ENCODE results near the gene PRKCB. TPM values are rescaled to one million over a fixed set of nuclear protein-coding genes. Genes with fewer than 3 reads are reported as not detected.

Gene PRKCB
- polyA plus RNA-seq, 1 donor from 2014 or later = 27.6 TPM

DNA sequence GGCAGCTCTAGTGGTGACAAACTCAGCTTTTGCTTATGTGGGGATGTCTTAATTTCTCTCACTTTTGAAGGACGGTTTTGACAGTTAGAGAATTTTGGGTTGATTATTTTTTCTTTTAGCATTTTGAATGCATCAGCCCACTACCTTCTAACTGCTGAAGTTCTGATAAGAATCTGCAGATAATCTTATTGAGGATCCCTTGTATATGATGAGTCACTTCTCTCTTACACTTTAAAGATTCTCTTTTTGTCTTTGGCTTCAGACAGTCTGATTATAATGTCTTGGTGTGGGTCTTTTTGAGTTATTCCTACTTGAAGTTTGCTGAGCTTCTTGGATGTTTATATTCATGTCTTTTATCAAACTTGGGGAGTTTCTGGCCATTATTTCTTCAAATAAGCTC, 5.5 kb upstream of the PRKCB start:
- H3K9ac ChIP-seq (ENCODE audit: low read length) = no peak overlapping the region
- H4K20me1 ChIP-seq (ENCODE audit: insufficient read depth) = no peaks in the 10 kb centered on the region
- H3K79me2 ChIP-seq (replicated peaks; ENCODE audit: insufficient read depth, low read length) = no peaks in the 10 kb centered on the region
- H3K27ac ChIP-seq (ENCODE audit: low read length) = no peak overlapping the region
- no peaks in the 10 kb centered on the region for H3K27me3 ChIP-seq (ENCODE audit: insufficient read depth, low read depth, low read length)
- TF ChIP-seq, protein P1, sequence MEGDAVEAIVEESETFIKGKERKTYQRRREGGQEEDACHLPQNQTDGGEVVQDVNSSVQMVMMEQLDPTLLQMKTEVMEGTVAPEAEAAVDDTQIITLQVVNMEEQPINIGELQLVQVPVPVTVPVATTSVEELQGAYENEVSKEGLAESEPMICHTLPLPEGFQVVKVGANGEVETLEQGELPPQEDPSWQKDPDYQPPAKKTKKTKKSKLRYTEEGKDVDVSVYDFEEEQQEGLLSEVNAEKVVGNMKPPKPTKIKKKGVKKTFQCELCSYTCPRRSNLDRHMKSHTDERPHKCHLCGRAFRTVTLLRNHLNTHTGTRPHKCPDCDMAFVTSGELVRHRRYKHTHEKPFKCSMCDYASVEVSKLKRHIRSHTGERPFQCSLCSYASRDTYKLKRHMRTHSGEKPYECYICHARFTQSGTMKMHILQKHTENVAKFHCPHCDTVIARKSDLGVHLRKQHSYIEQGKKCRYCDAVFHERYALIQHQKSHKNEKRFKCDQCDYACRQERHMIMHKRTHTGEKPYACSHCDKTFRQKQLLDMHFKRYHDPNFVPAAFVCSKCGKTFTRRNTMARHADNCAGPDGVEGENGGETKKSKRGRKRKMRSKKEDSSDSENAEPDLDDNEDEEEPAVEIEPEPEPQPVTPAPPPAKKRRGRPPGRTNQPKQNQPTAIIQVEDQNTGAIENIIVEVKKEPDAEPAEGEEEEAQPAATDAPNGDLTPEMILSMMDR (IDR thresholded peaks at IDR 0.05; ENCODE audit: poor library complexity, severe bottlenecking) = no peak
- no peak for TF ChIP-seq TAF1 (IDR thresholded peaks at IDR 0.05; ENCODE audit: low read depth)
- no peak for TF ChIP-seq POLR2AphosphoS5 (IDR thresholded peaks at IDR 0.05)
- no peak for TF ChIP-seq SMC3 (conservative IDR thresholded peaks at IDR 0.05; ENCODE audit: poor library complexity)
- no peak for TF ChIP-seq EP300 (conservative IDR thresholded peaks at IDR 0.05; ENCODE audit: poor library complexity, severe bottlenecking)
- no peak for TF ChIP-seq RAD21 (conservative IDR thresholded peaks at IDR 0.05)
- TF ChIP-seq MXI1 (conservative IDR thresholded peaks at IDR 0.05; ENCODE audit: poor library complexity, severe bottlenecking) = no peak
- no peak for TF ChIP-seq EZH2 (IDR thresholded peaks at IDR 0.05; ENCODE audit: borderline replicate concordance, insufficient read depth, low read length, poor library complexity, severe bottlenecking)
- TF ChIP-seq REST (IDR thresholded peaks at IDR 0.05; ENCODE audit: borderline replicate concordance) = no peak
- no peak overlapping the region for H3K4me3 ChIP-seq (ENCODE audit: low read length)
- no peaks in the 10 kb centered on the region for H3F3A ChIP-seq (ENCODE audit: insufficient read depth, low read length, poor library complexity, severe bottlenecking)
- peaks cover 5% of the 10 kb centered on the region for H3K9me3 ChIP-seq (ENCODE audit: low read length)
- no peak overlapping the region for H3K4me2 ChIP-seq (ENCODE audit: low read length)
- H3K9me2 ChIP-seq (ENCODE audit: insufficient read depth, low read length) = no peaks in the 10 kb centered on the region
- no peaks in the 10 kb centered on the region for H3K36me3 ChIP-seq (ENCODE audit: insufficient read depth, low read length)
- H2AFZ ChIP-seq (ENCODE audit: low read depth, low read length) = no peak overlapping the region

GRCh38 chr16:23832882-23833281, 2.9 kb upstream of the PRKCB start:
- no peak overlapping the region for H3K4me2 ChIP-seq (ENCODE audit: low read length)
- TF ChIP-seq EP300 (conservative IDR thresholded peaks at IDR 0.05; ENCODE audit: poor library complexity, severe bottlenecking) = no peak
- TF ChIP-seq POLR2AphosphoS5 (IDR thresholded peaks at IDR 0.05) = no peak
- TF ChIP-seq SMC3 (conservative IDR thresholded peaks at IDR 0.05; ENCODE audit: poor library complexity) = no peak
- no peak for TF ChIP-seq TAF1 (IDR thresholded peaks at IDR 0.05; ENCODE audit: low read depth)
- no peak for TF ChIP-seq EZH2 (IDR thresholded peaks at IDR 0.05; ENCODE audit: borderline replicate concordance, insufficient read depth, low read length, poor library complexity, severe bottlenecking)
- TF ChIP-seq, protein P1 (IDR thresholded peaks at IDR 0.05; ENCODE audit: poor library complexity, severe bottlenecking) = no peak
- no peak for TF ChIP-seq REST (IDR thresholded peaks at IDR 0.05; ENCODE audit: borderline replicate concordance)
- no peak for TF ChIP-seq RAD21 (conservative IDR thresholded peaks at IDR 0.05)
- no peak for TF ChIP-seq MXI1 (conservative IDR thresholded peaks at IDR 0.05; ENCODE audit: poor library complexity, severe bottlenecking)
- no peaks in the 10 kb centered on the region for H3K79me2 ChIP-seq (replicated peaks; ENCODE audit: insufficient read depth, low read length)
- H3K9me2 ChIP-seq (ENCODE audit: insufficient read depth, low read length) = no peaks in the 10 kb centered on the region
- H2AFZ ChIP-seq (ENCODE audit: low read depth, low read length) = no peak overlapping the region
- H3K4me3 ChIP-seq (ENCODE audit: low read length) = no peak overlapping the region
- no peak overlapping the region for H3K9ac ChIP-seq (ENCODE audit: low read length)
- no peaks in the 10 kb centered on the region for H3F3A ChIP-seq (ENCODE audit: insufficient read depth, low read length, poor library complexity, severe bottlenecking)
- H3K36me3 ChIP-seq (ENCODE audit: insufficient read depth, low read length) = no peaks in the 10 kb centered on the region
- H3K27me3 ChIP-seq (ENCODE audit: insufficient read depth, low read depth, low read length) = peaks cover 17% of the 10 kb centered on the region
- H3K9me3 ChIP-seq (ENCODE audit: low read length) = peaks cover 5% of the 10 kb centered on the region
- no peak overlapping the region for H3K27ac ChIP-seq (ENCODE audit: low read length)
- H4K20me1 ChIP-seq (ENCODE audit: insufficient read depth) = no peaks in the 10 kb centered on the region

Data from neural cell (in vitro differentiated cells).